AG10803 (cell line): ENCODE data around the gene ASMTL.

Experiments used
- DNase-seq: peaks from one replicate; pipeline ENCODE4 v3.0.0; 2010; ENCODE audit warnings: low read depth
- H3K4me3 ChIP-seq: 2 replicates; pipeline ENCODE4 v1.5.1; 2011; ENCODE audit warnings: mild to moderate bottlenecking, low read length, control low read depth
- TF ChIP-seq, protein P1 (sequence below): conservative IDR thresholded peaks from 2 replicates; pipeline ENCODE4 v1.5.1; 2011; ENCODE audit warnings: mild to moderate bottlenecking, low read length, control low read depth, inconsistent platforms

ASMTL gene

GRCh38 chrX:1452516-1453394 is at the start of gene ASMTL:
TSS of gene ASMTL (minus strand) at chrX:1452909. CDS start at chrX:1452840, 69 bp downstream.
- H3K4me3 ChIP-seq: peak within 1 kb of the TSS; percentile 94
- TF ChIP-seq, protein P1, sequence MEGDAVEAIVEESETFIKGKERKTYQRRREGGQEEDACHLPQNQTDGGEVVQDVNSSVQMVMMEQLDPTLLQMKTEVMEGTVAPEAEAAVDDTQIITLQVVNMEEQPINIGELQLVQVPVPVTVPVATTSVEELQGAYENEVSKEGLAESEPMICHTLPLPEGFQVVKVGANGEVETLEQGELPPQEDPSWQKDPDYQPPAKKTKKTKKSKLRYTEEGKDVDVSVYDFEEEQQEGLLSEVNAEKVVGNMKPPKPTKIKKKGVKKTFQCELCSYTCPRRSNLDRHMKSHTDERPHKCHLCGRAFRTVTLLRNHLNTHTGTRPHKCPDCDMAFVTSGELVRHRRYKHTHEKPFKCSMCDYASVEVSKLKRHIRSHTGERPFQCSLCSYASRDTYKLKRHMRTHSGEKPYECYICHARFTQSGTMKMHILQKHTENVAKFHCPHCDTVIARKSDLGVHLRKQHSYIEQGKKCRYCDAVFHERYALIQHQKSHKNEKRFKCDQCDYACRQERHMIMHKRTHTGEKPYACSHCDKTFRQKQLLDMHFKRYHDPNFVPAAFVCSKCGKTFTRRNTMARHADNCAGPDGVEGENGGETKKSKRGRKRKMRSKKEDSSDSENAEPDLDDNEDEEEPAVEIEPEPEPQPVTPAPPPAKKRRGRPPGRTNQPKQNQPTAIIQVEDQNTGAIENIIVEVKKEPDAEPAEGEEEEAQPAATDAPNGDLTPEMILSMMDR: no peak
- DNase-seq: peak; percentile 97

DNA sequence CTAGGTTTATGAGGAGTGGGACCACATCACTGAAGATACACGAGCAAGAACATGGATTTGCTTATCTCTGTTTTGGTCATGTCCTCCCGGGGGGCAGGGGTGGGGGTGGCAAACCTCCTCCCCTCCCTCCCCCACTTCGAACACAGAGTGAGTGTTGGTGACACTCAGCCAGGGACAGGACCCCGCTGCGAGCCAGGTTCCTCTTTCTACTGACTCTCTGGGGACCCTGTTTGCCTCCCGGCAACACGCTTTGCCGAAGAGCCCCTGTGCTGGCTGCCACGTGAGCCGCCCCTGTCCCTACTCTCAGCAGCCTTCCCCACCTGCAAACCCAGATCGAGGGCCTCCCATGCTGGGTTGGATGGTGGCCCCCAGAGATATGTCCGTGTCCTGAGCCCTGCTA is 49.5 kb upstream of the ASMTL start:
- TF ChIP-seq, protein P1: no peak
- DNase-seq: no peak
- no peak overlapping the region for H3K4me3 ChIP-seq

- no peak overlapping the region for H3K4me3 ChIP-seq
- TF ChIP-seq, protein P1: no peak
- no peak for DNase-seq
Observed at GRCh38 chrX:1500701-1501624, 48.3 kb upstream of the ASMTL start.

DNA sequence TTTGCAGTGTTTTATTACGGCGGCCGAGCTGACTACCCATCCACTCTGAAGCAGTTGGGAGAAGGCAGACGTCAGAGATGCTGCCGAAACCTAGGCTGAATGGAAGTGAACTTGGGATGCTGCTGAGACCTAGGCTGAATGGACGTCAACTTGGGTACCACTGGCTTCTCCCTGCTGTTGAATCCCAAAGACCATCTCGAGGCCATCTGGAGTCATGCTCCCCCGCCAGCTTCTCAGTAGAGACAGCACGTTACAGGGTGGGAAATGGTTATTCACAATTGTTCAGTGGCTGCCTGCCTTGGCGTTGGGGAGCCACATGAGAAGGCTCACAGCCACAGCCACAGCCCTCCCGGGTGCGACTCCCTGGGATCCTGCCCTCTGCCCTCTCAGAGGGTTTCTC is 43.4 kb upstream of the ASMTL start:
- DNase-seq: no peak
- no peak overlapping the region for H3K4me3 ChIP-seq
- TF ChIP-seq, protein P1: no peak

- DNase-seq: no peak
- no peak overlapping the region for H3K4me3 ChIP-seq
- TF ChIP-seq, protein P1: no peak
Observed at GRCh38 chrX:1493877-1494510, 41.3 kb upstream of the ASMTL start.

DNA sequence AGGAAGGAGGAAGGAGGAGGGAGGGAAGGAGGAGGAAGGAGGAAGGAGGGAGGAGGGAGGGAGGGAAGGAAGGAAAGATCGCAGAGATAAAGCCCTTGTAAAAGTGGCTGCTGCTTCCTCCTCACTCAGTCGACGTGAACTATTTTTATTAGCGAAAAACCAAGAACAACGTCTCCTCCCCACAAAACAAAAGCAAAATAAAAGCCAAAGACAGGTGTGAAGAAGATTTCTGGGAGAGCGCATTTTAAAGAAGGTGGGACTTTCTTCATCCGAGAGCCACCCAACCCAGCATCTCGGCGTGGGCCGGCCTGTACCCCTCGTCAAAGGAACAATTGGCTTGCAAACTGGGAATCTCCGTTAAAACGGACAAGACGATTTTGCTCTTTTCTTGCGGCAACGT is 40.7 kb upstream of the ASMTL start:
- TF ChIP-seq, protein P1: no peak
- no peak for DNase-seq
- H3K4me3 ChIP-seq: no peak overlapping the region
